ENCODE data around the gene OVCA2. TPM values are rescaled to one million over a fixed set of nuclear protein-coding genes. Genes with fewer than 3 reads are reported as not detected.

The OVCA2 gene
- total RNA-seq, 2 donors from 2014 or later, result 29.0 to 33.3 TPM

DNA sequence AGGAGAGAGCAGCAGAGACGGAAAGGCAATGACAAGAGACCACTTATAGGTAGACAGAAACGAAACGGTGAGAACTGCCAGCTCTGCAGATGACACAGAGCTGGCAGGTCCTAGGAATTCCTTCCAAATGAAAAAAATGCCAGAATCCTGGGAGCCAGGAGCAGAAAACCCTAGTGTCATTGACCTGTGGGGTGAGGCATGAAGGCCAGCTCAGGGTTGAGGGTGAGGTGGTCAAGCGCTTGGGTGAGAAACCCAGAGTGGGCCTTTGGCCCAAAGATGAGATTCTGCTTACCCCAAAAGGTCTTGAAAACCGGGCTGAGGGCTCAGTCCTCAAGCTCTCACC is 22.3 kb downstream of the OVCA2 start:
- DNase-seq (no peak), ATAC-seq (replicated peaks in 1 of 2) (no peak)
- Mint-ChIP-seq H3K36me3 (ENCODE audit: insufficient read depth in 2 of 2) (peaks cover 20 to 32% of the 10 kb centered on the region in 2 donors), H3K4me3 (peak overlapping the region in 1 of 2 donors; percentile 1), H3K27me3 (ENCODE audit: low read depth) (peaks cover 5% of the 10 kb centered on the region), H3K9me3 (no peaks in the 10 kb centered on the region), H3K27ac (no peak overlapping the region), H3K4me1 (ENCODE audit: low read depth) (peaks cover 37% of the 10 kb centered on the region)

DNA sequence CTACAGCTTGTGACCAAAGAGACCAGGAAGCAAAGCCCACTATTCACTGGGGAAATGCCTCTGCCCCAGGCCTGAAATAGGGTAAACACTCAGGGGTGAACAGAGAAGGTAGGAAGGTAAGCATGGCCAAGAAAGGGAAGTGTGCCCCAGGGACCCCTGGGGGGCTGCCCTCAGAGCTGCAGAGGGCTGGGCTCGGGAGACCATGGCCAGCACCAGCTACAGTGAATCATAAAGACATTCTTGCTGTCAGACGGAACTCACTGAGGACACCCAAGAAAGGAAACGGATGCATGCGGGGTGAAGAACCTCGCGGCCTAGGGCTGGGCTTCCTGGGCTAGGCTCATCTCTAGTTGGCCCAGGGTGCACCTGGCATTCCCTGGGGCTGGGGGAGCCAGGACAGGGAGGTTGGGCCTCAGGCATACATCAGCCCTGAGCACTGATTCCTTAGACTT is 22.7 kb downstream of the OVCA2 start:
- no peaks in the 10 kb centered on the region for H3K9me3 Mint-ChIP-seq
- H3K36me3 Mint-ChIP-seq (ENCODE audit: insufficient read depth in 2 of 2), result peaks cover 19 to 32% of the 10 kb centered on the region in 2 donors
- peaks cover 40% of the 10 kb centered on the region for H3K4me1 Mint-ChIP-seq (ENCODE audit: low read depth)
- peak overlapping the region in 1 of 2 donors; percentile 2 for H3K4me3 Mint-ChIP-seq
- DNase-seq (no peak), ATAC-seq (replicated peaks in 1 of 2) (peak; percentile 3 to 8)
- peak overlapping the region; percentile 29 for H3K27ac Mint-ChIP-seq
- peaks cover 3% of the 10 kb centered on the region for H3K27me3 Mint-ChIP-seq (ENCODE audit: low read depth)

DNA sequence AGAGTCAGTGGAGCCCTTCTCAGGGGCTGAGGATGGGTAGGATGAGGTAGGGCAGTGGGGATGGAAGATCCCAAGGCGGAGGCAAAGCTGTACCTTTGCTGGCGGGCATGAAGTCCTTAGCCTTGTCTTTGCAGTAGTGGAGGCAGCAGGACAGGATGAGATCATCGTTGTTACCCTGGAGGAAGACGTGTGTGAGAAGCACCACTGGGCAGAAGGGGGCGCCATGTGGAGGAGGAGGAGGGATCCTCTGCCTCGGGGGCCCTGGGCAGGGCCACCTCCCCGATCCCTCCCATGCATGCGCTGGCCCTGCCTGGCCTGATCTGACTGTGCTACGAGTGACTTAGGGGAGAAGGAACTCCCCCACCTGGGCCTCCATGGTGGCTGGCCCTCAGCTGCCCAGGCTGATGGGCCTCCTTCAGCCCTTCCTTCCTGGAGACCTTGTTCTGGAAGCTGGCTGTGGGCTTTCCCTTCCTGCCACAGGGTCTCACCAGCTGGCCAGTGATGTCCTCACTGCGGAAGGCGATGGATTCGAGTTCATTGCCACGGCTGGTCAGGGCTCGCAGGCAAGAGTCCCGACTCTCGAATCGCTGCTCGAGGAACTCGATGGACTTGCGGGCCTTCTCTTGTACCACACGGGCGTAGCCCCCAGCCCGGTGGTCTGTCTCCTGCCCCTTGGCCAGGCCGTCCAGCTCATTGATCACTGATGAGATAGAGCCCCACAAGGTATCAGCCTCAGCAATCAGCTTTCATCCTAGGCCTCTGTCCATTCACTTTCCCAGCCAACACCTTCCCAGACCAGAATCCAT is 23.4 kb downstream of the OVCA2 start:
- no peak overlapping the region for H3K27ac Mint-ChIP-seq
- no peaks in the 10 kb centered on the region for H3K9me3 Mint-ChIP-seq
- H3K4me1 Mint-ChIP-seq (ENCODE audit: low read depth), result peaks cover 44% of the 10 kb centered on the region
- peak; percentile 83 to 88 for DNase-seq
- H3K36me3 Mint-ChIP-seq (ENCODE audit: insufficient read depth in 2 of 2), result peaks cover 22 to 34% of the 10 kb centered on the region in 2 donors
- H3K27me3 Mint-ChIP-seq (ENCODE audit: low read depth), result no peaks in the 10 kb centered on the region
- H3K4me3 Mint-ChIP-seq, result peak overlapping the region in 1 of 2 donors; percentile 2
- ATAC-seq (replicated peaks in 1 of 2), result peak; percentile 69 to 81

DNA sequence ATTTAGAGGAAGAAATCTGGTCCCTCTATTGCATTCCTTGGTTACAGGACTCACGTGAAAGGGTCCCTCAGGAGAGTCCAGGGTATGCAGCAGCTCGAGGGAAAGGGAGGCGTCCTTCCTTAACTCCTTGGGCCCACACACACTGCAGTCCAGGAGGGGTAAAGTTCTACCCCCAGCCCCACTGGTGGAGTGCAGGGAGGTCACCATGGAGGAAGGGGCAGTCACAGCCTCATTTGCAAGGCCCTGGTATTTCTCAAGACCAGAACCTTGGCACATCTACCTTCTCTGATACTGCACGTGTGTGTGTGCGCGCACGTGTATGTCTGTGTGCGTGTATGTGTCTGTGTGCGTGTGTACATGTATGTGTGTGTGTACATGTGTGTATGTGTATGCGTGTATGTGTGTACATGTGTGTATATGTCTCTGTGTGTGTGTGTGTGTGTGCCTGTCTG is 24.2 kb downstream of the OVCA2 start:
- H3K4me1 Mint-ChIP-seq (ENCODE audit: low read depth), result peaks cover 46% of the 10 kb centered on the region
- H3K27ac Mint-ChIP-seq, result no peak overlapping the region
- H3K27me3 Mint-ChIP-seq (ENCODE audit: low read depth), result no peaks in the 10 kb centered on the region
- DNase-seq (no peak), ATAC-seq (replicated peaks in 1 of 2) (no peak)
- H3K9me3 Mint-ChIP-seq, result no peaks in the 10 kb centered on the region
- peaks cover 20 to 31% of the 10 kb centered on the region in 2 donors for H3K36me3 Mint-ChIP-seq (ENCODE audit: insufficient read depth in 2 of 2)
- H3K4me3 Mint-ChIP-seq, result no peak overlapping the region

DNA sequence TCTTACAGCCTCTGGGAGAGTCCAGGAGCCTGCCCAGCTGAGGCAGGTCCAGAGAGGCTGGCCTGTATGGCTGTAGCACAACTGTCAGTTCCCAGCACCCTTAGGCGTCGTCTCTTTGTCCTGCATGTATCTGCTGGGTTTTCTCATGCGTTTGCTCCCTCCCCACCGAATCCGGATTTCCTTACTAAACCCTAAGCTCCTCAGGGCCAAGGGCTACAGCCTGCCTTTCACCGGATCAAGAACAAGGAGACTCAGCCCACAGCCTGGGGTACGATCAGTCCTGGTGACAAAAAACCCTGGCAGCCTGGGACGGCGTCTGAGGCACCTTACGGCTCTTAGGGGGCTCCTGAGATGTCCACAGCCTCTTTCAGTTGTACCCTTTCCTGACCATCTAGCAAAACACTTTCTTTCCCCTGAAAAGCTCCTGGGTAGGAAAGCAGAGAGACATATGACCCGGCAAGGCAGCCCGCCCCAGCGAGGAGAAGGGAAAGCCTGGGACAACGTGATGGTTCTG is 25.3 kb downstream of the OVCA2 start:
- H3K27me3 Mint-ChIP-seq (ENCODE audit: low read depth), result no peaks in the 10 kb centered on the region
- H3K9me3 Mint-ChIP-seq, result no peaks in the 10 kb centered on the region
- peaks cover 21 to 31% of the 10 kb centered on the region in 2 donors for H3K36me3 Mint-ChIP-seq (ENCODE audit: insufficient read depth in 2 of 2)
- DNase-seq (no peak), ATAC-seq (replicated peaks in 1 of 2) (no peak)
- peak overlapping the region in 1 of 2 donors; percentile 41 for H3K4me3 Mint-ChIP-seq
- H3K4me1 Mint-ChIP-seq (ENCODE audit: low read depth), result peaks cover 53% of the 10 kb centered on the region
- no peak overlapping the region for H3K27ac Mint-ChIP-seq

DNA sequence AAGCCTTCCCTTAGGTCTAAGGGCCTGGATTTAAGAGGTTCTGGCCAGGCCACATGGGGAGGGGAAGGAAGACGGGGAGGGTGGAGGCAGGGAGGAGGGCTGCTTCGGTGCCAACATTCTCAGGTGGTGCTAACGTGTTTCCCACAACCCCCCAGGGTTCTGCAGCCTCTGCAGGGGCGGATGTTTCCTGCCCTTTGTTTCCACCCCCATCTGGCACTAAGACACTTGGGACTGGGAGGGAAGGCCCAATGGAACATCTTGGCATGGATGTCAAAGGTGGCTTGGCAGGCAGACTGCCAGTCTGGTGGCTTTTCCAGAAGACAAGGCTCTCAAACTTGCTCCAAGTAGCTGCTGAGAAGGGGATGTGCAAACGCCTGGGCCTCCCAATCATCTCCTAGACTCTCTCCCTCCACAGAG is 25.8 kb downstream of the OVCA2 start:
- Mint-ChIP-seq H3K27ac (no peak overlapping the region), H3K36me3 (ENCODE audit: insufficient read depth in 2 of 2) (peaks cover 25 to 31% of the 10 kb centered on the region in 2 donors), H3K4me1 (ENCODE audit: low read depth) (peaks cover 53% of the 10 kb centered on the region), H3K9me3 (no peaks in the 10 kb centered on the region), H3K4me3 (peak overlapping the region; percentile 48 to 82), H3K27me3 (ENCODE audit: low read depth) (no peaks in the 10 kb centered on the region)
- DNase-seq (no peak), ATAC-seq (replicated peaks in 1 of 2) (no peak)

DNA sequence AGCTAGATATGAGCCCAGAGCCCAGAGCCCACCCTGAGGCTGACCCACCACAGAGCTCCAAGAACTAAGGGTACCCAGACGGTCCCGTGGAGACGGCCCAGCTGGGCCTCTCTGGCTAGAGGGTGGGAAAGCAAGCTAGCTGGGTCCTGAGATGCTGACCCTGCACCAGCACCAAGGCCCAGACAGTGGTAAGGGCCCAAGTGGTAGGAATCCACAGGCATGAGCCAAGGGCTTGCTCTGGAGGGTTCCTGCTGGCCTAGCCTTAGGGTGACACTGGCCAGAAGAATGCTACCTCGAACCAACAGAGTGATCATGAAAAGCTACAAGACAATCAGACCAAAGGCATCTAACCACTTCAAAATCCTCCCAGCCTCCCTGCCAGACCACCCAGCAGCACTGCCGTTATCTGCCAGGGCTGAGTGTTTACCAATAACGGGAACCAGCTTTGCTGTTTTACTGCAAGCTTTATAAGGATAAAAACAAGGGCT is 26.3 kb downstream of the OVCA2 start:
- H3K27ac Mint-ChIP-seq, result peak overlapping the region; percentile 33
- no peaks in the 10 kb centered on the region for H3K9me3 Mint-ChIP-seq
- no peaks in the 10 kb centered on the region for H3K27me3 Mint-ChIP-seq (ENCODE audit: low read depth)
- ATAC-seq (replicated peaks in 1 of 2) (no peak), DNase-seq (no peak)
- peaks cover 53% of the 10 kb centered on the region for H3K4me1 Mint-ChIP-seq (ENCODE audit: low read depth)
- peak overlapping the region; percentile 48 to 82 for H3K4me3 Mint-ChIP-seq
- peaks cover 25 to 31% of the 10 kb centered on the region in 2 donors for H3K36me3 Mint-ChIP-seq (ENCODE audit: insufficient read depth in 2 of 2)

DNA sequence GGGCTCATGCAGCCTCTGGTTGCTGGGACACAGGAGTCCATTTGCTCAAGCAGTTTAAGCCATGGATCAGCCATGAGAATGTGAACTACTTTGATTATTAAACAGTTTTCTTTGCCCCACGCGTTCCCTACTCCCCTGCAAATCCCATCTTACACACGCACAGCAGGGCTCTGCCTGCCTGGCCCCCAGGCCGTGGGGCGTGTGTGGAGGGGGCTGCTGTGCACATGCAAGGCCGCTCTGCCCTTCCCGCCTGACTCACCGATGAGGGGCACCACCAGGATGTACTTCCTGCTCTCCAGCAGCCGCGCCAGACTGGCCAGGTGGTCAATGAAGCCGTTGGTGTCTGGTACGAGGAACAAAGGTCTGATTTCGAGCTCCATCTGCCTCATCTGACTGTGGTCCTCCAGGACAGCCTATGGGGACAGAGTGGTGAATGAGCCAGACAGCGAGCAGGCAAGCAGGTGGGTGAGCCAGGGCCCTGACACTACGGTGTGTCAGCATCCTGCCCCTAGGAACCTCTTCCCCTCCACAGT is 26.8 kb downstream of the OVCA2 start:
- Mint-ChIP-seq H3K4me3 (peak overlapping the region; percentile 79 to 82), H3K9me3 (no peaks in the 10 kb centered on the region), H3K27me3 (ENCODE audit: low read depth) (no peaks in the 10 kb centered on the region), H3K36me3 (ENCODE audit: insufficient read depth in 2 of 2) (peaks cover 25 to 29% of the 10 kb centered on the region in 2 donors), H3K4me1 (ENCODE audit: low read depth) (peaks cover 53% of the 10 kb centered on the region), H3K27ac (peak overlapping the region; percentile 49)
- peak; percentile 25 to 29 for ATAC-seq (replicated peaks in 1 of 2)
- peak; percentile 49 to 61 for DNase-seq

DNA sequence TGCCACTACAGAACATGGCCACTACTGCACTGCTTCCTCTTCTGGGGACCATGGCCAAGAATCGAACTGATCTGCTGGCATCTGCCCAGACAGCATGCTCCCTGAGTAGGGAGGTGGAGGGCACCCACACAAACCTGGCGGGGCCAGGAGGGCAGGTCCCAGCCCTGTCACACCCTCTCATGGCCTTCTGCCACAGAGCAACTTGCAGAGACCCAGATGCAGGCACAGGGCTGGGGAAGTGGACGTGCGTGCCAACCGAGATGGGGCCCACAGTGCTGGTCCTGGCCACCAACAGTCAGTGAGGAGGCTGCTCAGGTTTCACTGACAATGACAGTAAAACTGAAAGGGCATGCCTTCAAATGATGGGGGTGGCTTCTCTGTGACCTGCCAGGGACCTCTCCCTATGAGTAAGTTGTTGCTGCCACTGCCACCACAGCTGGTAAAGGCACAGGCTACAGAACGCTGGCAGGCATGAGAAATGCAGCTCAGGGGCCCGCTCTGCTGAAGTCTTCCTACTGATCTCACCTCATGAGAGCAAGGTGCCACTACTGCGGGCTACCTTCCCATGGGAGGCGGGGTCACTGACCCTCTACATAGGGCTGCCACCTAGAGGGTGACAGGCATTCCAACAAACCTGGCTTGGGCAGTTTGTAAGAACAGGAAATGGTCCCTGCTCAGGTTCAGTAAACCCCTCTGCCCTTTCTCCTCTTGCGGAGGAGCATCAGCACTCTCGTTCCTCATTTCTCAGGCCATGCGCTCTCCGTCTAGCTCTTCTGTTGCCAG is 28.6 kb downstream of the OVCA2 start:
- Mint-ChIP-seq H3K9me3 (no peaks in the 10 kb centered on the region), H3K27ac (peak overlapping the region; percentile 43), H3K36me3 (ENCODE audit: insufficient read depth in 2 of 2) (peaks cover 21 to 22% of the 10 kb centered on the region in 2 donors), H3K27me3 (ENCODE audit: low read depth) (no peaks in the 10 kb centered on the region), H3K4me1 (ENCODE audit: low read depth) (peaks cover 46% of the 10 kb centered on the region), H3K4me3 (peak overlapping the region; percentile 79 to 82)
- DNase-seq (peak; percentile 88 to 89), ATAC-seq (replicated peaks in 1 of 2) (peak; percentile 92 to 93)

DNA sequence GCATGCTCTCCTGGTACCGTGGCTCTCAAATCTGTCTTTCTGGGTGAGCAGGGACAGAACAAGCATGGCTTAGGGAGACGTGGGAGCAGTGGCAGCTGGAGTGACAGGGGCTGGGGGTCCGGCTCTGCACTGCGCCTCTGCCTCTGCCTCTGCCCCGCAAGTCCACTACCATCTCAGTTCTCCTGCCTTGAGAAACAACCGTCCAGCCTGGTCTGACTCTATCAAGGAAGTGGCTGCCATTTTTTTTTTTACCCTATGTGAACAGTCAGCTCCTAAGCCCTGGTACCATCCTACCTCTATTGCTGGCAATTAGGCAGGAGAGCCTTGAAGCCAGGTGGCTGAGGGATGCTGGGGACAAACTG is 29.2 kb downstream of the OVCA2 start:
- Mint-ChIP-seq H3K27ac (peak overlapping the region; percentile 43), H3K4me3 (peak overlapping the region; percentile 66 to 82), H3K27me3 (ENCODE audit: low read depth) (no peaks in the 10 kb centered on the region), H3K36me3 (ENCODE audit: insufficient read depth in 2 of 2) (peaks cover 18 to 23% of the 10 kb centered on the region in 2 donors), H3K4me1 (ENCODE audit: low read depth) (peaks cover 46% of the 10 kb centered on the region), H3K9me3 (no peaks in the 10 kb centered on the region)
- ATAC-seq (replicated peaks in 1 of 2) (no peak), DNase-seq (no peak)

DNA sequence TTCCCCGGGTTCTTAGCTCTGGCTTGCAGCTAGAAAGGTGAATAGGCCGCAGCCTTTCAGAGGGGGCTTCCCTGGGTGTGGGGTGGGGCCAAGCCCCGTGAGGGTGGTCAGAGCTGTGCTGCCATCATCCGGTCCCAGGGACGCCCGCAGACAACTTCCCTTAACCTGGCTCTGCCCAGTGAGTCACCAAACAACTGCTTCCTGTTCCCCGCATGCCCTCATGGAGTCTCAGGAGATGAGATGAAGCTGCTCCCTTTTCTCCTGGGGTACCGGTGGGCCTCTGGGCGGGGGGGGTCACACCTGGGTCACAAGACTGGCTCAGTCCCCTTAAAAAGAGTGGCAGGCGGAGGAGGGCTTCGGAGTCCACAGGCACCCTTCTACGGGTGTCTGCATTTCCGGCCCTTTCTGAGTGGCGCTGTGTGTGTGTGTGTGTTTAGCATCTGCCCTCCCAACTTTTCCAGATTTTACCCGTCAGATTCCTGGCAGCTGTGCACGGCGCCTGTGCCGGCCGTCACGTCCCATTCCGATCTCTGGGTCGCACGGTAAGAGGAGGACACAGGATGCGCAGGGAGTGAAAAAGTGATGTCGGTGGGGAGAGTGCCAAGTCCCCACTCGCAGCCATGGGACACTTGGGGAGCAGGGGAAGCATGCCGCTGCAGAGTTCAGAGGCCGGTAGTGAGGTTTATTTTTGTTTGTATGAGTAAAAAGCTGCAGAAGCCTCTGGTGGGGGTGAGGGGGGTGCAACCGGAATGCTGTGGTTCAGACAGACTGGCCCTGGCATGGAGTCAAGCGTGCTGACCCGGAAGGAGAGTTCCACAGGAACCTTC is 29.8 kb downstream of the OVCA2 start:
- Mint-ChIP-seq H3K4me3 (peak overlapping the region; percentile 66 to 82), H3K27ac (peak overlapping the region; percentile 43), H3K36me3 (ENCODE audit: insufficient read depth in 2 of 2) (peaks cover 15 to 22% of the 10 kb centered on the region in 2 donors), H3K27me3 (ENCODE audit: low read depth) (no peaks in the 10 kb centered on the region), H3K4me1 (ENCODE audit: low read depth) (peaks cover 46% of the 10 kb centered on the region), H3K9me3 (no peaks in the 10 kb centered on the region)
- ATAC-seq (replicated peaks in 1 of 2), result no peak
- no peak for DNase-seq

DNA sequence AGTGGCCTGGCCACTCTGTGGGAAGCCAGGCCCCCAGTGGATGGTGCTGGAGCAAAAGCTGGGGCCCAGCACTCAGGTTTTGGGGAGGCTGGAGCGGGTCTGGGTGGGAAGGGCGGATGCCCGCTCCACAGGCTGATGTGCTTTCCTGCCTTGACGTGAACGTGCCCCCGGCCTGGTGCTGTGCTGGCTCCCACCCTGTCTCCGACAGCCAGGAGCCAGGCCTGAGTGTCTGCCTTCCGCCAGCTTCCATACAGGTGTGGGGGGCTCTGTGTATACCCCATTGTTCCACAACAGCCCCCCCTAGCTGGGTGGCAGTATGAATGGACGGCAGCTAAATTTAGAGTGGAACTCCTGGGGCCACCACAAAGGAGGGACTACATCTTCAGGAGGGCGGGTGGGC is 33.1 kb downstream of the OVCA2 start:
- no peak for DNase-seq
- Mint-ChIP-seq H3K27me3 (ENCODE audit: low read depth) (no peaks in the 10 kb centered on the region), H3K36me3 (ENCODE audit: insufficient read depth in 2 of 2) (peaks cover 13 to 23% of the 10 kb centered on the region in 2 donors), H3K9me3 (no peaks in the 10 kb centered on the region), H3K4me1 (ENCODE audit: low read depth) (peaks cover 18% of the 10 kb centered on the region), H3K27ac (no peak overlapping the region), H3K4me3 (no peak overlapping the region)
- no peak for ATAC-seq (replicated peaks in 1 of 2)

All from activated T-cell treated with anti-CD3 and anti-CD28 coated beads, Interleukin-2, amount 50 U/mL, for 72 hours (primary cell).